ENCODE results near the gene CFAP65. TPM values are rescaled to one million over a fixed set of nuclear protein-coding genes. Genes with fewer than 3 reads are reported as not detected.

CFAP65 gene
- polyA plus RNA-seq, 3 donors, result not detected

DNA sequence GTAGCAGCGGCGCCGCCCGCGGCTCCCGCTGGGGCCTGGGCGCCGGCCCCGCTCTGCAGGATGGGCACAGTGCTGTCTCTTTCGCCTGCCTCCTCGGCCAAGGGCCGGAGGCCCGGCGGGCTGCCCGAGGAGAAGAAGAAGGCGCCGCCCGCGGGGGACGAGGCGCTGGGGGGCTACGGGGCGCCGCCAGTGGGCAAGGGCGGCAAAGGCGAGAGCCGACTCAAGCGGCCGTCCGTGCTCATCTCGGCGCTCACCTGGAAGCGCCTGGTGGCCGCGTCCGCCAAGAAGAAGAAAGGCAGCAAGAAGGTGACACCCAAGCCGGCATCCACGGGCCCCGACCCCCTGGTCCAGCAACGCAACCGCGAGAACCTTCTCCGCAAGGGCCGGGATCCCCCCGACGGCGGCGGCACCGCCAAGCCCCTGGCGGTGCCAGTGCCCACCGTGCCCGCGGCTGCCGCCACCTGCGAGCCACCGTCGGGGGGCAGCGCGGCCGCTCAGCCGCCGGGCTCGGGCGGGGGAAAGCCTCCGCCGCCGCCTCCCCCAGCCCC is 81.5 kb downstream of the CFAP65 start:
- Histone ChIP-seq H3K27me3 (ENCODE audit: control insufficient read depth in 2 of 2, insufficient read depth in 2 of 2, low read length in 2 of 2) (peaks cover 73 to 97% of the 10 kb centered on the region in 2 donors), H3K9ac (ENCODE audit: insufficient read depth, low read length, poor library complexity, severe bottlenecking) (no peak overlapping the region), H3K9me3 (replicated peaks in 1 of 2; ENCODE audit: control insufficient read depth in 1 of 2, insufficient read depth in 1 of 2, low read length in 2 of 2) (peaks cover 2 to 46% of the 10 kb centered on the region in 2 donors), H3K4me2 (replicated peaks; ENCODE audit: extremely low read depth, low read length, poor library complexity, severe bottlenecking) (peak overlapping the region; percentile 60), H3K36me3 (replicated peaks in 1 of 2; ENCODE audit: control insufficient read depth in 1 of 2, insufficient read depth in 2 of 2, low read length in 2 of 2) (no peaks in the 10 kb centered on the region), H3K27ac (ENCODE audit: low read depth in 1 of 2, low read length in 2 of 2) (no peak overlapping the region), H3K79me2 (ENCODE audit: insufficient read depth, low read length) (no peaks in the 10 kb centered on the region), H4K20me1 (ENCODE audit: insufficient read depth, low read length) (no peaks in the 10 kb centered on the region), H3K4me1 (ENCODE audit: control insufficient read depth in 1 of 2, insufficient read depth in 2 of 2, low read length in 2 of 2) (peaks cover 0 to 10% of the 10 kb centered on the region in 2 donors), H2AFZ (ENCODE audit: insufficient read depth, low read depth, low read length, poor library complexity, severe bottlenecking) (no peak overlapping the region), H3K4me3 (replicated peaks in 1 of 3; ENCODE audit: low read depth in 2 of 3, low read length in 3 of 3) (no peak overlapping the region)
- H3K36me3 Mint-ChIP-seq, result peaks cover 0 to 4% of the 10 kb centered on the region in 2 donors
- H3K27ac Mint-ChIP-seq, result no peak overlapping the region
- H3K9me3 Mint-ChIP-seq, result peaks cover 2 to 36% (median 22%) of the 10 kb centered on the region in 7 donors
- peaks cover 86 to 94% (median 86%) of the 10 kb centered on the region in 3 donors for H3K27me3 Mint-ChIP-seq (ENCODE audit: low read depth in 3 of 3)
- 3% methylated on average over 67 of the region's 67 CpGs for WGBS (ENCODE audit: insufficient coverage)
- H3K4me1 Mint-ChIP-seq, result peaks cover 11% of the 10 kb centered on the region
- H3K4me3 Mint-ChIP-seq, result no peak overlapping the region
- DNase-seq, result no peak
- intact Hi-C loops (cut with micrococcal nuclease), result no loop called here
- TF ChIP-seq, protein P1, sequence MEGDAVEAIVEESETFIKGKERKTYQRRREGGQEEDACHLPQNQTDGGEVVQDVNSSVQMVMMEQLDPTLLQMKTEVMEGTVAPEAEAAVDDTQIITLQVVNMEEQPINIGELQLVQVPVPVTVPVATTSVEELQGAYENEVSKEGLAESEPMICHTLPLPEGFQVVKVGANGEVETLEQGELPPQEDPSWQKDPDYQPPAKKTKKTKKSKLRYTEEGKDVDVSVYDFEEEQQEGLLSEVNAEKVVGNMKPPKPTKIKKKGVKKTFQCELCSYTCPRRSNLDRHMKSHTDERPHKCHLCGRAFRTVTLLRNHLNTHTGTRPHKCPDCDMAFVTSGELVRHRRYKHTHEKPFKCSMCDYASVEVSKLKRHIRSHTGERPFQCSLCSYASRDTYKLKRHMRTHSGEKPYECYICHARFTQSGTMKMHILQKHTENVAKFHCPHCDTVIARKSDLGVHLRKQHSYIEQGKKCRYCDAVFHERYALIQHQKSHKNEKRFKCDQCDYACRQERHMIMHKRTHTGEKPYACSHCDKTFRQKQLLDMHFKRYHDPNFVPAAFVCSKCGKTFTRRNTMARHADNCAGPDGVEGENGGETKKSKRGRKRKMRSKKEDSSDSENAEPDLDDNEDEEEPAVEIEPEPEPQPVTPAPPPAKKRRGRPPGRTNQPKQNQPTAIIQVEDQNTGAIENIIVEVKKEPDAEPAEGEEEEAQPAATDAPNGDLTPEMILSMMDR (IDR thresholded peaks at IDR 0.05), result no peak

DNA sequence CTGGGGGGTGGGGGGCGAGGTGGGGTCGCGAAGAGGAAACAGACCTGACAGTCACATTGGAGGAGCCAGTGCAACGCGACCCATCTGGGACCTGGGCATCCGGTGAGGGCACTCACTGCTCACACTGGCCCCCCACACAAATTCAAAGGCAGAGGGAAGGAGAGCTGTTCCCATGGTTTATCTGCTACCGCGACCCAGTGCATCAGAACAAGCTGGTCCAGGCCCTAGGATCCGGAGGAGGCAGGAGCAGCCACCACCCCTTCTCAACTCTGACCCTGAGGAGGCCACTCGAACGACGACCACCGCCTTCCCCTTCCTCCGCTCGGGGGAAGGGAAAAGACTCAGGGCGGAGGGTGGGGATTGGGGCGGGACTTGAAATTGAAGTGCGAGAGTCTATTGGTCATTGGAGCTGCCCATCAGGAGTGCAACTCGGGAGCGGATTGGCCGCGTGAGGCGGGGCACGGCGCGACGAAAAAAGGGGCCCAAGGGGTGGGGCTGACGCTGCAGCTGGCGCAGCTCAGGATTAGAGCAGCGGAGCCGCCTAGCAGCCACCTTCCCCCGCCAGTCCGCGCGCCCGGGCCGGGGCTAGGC is 82.1 kb downstream of the CFAP65 start, which contains the start of gene CDK5R2:
Gene CDK5R2 (plus strand): TSS at position 526 of the 591 bp plus-strand sequence. CDS start 155 bp downstream, outside the sequence.
- H3K9ac ChIP-seq (ENCODE audit: insufficient read depth, low read length, poor library complexity, severe bottlenecking), result no peak within 1 kb of the TSS
- H3K4me3 ChIP-seq (replicated peaks in 1 of 3; ENCODE audit: low read depth in 2 of 3, low read length in 3 of 3), result no peak within 1 kb of the TSS
- no peaks in the 10 kb centered on the region for H3K79me2 ChIP-seq (ENCODE audit: insufficient read depth, low read length)
- peak within 1 kb of the TSS; percentile 60 for H3K4me2 ChIP-seq (replicated peaks; ENCODE audit: extremely low read depth, low read length, poor library complexity, severe bottlenecking)
- Mint-ChIP-seq H3K27ac (no peak within 1 kb of the TSS), H3K4me3 (peak within 1 kb of the TSS; percentile 58 to 79), H3K36me3 (peaks cover 0 to 4% of the 10 kb centered on the region in 2 donors), H3K9me3 (peaks cover 2 to 36% (median 22%) of the 10 kb centered on the region in 7 donors), H3K27me3 (ENCODE audit: low read depth in 3 of 3) (peaks cover 81 to 94% (median 85%) of the 10 kb centered on the region in 3 donors), H3K4me1 (peaks cover 11% of the 10 kb centered on the region)
- no peak within 1 kb of the TSS for H3K27ac ChIP-seq (ENCODE audit: low read depth in 1 of 2, low read length in 2 of 2)
- H2AFZ ChIP-seq (ENCODE audit: insufficient read depth, low read depth, low read length, poor library complexity, severe bottlenecking), result no peak within 1 kb of the TSS
- under 1% methylated on average over 23 of the region's 37 CpGs for WGBS (ENCODE audit: insufficient coverage)
- TF ChIP-seq, protein P1 (IDR thresholded peaks at IDR 0.05), result no peak
- H3K4me1 ChIP-seq (ENCODE audit: control insufficient read depth in 1 of 2, insufficient read depth in 2 of 2, low read length in 2 of 2), result peaks cover 0 to 10% of the 10 kb centered on the region in 2 donors
- peaks cover 2 to 46% of the 10 kb centered on the region in 2 donors for H3K9me3 ChIP-seq (replicated peaks in 1 of 2; ENCODE audit: control insufficient read depth in 1 of 2, insufficient read depth in 1 of 2, low read length in 2 of 2)
- H3K27me3 ChIP-seq (ENCODE audit: control insufficient read depth in 2 of 2, insufficient read depth in 2 of 2, low read length in 2 of 2), result peaks cover 70 to 93% of the 10 kb centered on the region in 2 donors
- peak; percentile 1 to 31 (median 10) for DNase-seq
- intact Hi-C loops (cut with micrococcal nuclease), result no loop called here
- no peaks in the 10 kb centered on the region for H3K36me3 ChIP-seq (replicated peaks in 1 of 2; ENCODE audit: control insufficient read depth in 1 of 2, insufficient read depth in 2 of 2, low read length in 2 of 2)
- H4K20me1 ChIP-seq (ENCODE audit: insufficient read depth, low read length), result no peaks in the 10 kb centered on the region
